ENCODE results near the gene COL7A1. TPM values are rescaled to one million over a fixed set of nuclear protein-coding genes. Genes with fewer than 3 reads are reported as not detected.
"Not testable (repeated sequence)": the region's sequence is repeated elsewhere in the genome, so short reads cannot be mapped to it uniquely, and the experiment has no call there.

Gene COL7A1
- total RNA-seq, 1 experiment from 2014 or later = 0.31 TPM

DNA sequence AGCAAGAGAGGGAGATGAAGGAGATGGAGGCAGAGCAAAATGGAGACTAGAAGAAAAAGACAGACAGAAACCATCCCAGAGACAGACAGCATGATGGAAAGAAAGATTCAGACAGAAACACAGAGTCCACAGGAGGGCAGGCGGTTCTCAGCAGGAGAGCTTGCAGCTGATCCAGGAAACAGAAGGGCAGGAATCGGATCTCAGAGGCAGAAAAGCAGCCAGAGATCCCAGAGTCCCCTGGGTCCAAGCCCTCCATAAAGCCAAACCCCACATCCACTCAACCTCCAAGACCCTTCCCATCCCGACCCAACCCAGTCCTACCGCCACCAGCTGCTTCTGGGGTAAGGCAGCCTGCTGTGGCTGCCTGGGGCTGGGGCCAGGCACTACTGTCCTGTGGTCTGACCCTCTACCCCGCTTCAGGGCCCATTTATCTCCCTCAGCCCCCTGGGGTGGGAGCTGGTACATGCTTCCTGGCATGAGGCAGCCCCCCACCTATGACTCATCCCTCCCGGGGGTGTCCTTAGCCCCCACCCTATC, 31.7 kb downstream of the COL7A1 start, which contains the start of gene UCN2:
Gene UCN2 (minus strand): TSS at position 400 of the 537 bp plus-strand sequence. CDS start 657 bp downstream, outside the sequence.
- no peak for DNase-seq (ENCODE audit: low spot score)

DNA sequence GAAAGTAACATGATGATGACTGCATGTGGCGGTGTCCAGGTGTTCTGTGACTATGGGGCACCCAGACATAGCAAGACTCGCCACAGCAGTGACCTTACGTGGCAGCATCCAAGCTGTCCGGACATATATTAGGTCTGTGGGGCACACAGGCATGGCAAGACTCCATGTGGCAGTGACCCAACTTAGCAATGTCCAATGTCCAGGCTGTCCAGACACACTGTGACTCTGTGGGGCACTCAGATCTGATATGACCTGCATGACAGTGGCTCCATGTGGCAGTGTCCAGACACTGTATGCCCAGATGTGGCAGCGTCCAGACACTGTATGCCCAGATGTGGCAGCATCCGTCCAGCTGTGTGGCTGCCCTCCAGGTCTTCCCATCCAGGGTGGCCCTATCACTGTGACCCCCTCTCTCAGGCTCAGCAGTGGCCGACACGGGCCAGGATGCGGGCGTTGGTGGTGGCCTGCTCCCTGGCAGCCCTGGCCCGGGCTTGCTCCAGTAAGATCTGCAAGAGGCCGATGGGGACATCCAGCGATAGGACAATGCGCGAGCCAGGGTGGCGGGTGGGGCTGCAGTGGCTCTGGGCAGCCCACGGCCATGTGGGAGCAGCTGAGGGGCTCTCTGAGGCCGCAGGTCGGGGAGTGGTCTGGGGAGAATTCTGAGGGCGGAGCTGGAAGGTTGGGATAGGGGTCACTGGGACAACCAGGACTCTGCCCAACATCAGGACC, 32.6 kb downstream of the COL7A1 start:
- DNase-seq (ENCODE audit: low spot score) = no peak

- DNase-seq (ENCODE audit: low spot score) = no peak
These were observed 33.9 kb downstream of the COL7A1 start for GRCh38 chr3:48561045-48561736.

DNA sequence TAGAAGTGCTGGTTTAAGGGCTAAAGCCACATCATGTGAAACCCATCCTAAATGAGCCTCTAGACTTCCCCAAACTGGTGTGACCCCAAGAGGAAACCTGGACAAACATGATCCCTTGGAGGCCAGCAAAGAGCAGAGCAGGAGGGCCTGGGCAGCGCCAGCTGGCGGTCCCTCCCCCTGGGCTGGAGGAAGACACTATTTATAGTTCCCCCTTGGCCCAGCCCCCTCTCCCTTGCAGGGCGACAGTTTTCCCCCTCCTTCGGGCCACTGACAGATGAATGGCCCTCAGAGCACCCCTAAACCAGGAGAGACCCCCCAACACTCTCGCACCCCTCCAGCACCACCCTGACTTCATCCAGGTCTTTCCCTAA, 34.5 kb downstream of the COL7A1 start:
- no peak for DNase-seq (ENCODE audit: low spot score)

GRCh38 chr3:48558493-48559134, 36.5 kb downstream of the COL7A1 start:
- no peak for DNase-seq (ENCODE audit: low spot score)

DNA sequence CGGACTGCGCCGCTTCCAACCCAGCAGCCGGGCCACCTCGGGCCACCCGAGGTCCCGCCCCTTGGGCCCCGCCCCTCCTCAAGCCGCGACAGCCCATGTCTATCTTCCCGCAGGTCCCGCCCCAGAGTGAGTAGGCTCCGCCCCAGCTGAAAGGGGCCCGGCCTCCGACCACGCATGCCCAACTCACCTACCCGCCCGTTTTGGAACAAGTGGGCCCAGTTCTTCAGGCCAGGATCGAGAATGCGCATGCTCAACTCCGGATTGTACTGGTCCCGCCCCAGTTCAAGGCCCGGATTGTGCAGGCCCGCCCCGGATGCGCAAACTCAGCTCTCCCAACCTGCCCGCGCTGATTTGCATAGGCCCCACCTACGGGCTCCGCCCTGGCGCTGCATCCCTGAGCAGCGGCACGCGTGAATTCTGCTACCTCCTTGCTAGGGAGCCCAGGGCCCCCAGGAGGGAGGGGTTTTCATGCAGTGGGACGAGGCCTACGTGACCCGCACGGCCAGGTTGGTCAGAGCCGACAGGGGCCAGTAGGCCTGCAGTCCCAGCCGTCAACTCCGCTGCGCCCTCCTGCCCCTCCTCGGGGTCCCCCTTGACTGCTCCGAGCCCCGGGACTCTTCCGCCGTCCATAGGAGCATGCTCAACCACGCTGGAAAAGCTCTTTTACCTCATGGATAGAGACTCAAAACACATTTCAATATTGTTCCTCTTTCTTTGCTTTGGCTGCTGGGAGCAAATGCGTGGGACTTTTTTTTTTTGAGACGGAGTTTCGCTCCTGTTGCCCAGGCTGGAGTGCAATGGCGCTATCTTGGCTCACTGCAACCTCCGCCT, 38.1 kb downstream of the COL7A1 start, which contains the start of gene PFKFB4:
Gene PFKFB4 (minus strand): TSS at position 8 of the 831 bp plus-strand sequence. CDS start 26 bp downstream, outside the sequence.
- peak; percentile 97 for DNase-seq (ENCODE audit: low spot score)

GRCh38 chr3:48555949-48556795, 39.0 kb downstream of the COL7A1 start:
- no peak for DNase-seq (ENCODE audit: low spot score)

DNA sequence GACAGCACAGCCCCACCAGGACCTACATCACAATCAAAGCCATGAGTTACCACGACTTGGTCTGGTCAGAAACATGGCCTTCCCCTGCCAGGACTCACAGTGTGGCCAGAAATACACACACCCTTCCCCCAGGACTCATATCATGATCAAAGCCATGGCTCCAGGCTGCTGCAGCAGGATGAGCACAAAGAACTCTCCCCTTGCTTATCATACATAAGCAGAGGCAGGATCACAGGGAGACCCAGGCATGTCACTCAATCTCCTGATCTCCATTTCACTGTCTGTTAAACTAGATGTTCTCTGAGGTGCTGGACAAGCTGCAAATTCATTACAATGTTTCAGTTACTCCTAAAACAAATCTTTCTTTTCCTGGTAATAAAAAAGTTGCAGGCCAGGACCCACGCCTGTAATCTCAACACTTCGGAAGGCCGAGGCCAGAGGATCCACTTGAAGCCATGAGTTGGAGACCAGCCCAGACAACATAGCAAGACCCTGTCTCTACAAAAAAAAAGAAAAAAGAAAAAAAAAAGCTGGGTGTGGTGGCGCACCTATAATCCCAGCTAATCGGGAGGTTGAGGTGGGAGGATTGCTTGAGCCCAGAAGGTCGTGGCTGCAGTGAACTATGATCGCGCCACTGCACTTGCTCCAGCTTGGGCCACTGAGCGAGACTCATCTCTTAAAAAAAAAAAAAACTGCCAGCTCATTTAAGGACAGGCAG, 39.7 kb downstream of the COL7A1 start:
- DNase-seq (ENCODE audit: low spot score) = no peak

GRCh38 chr3:48553886-48554845, 41.0 kb downstream of the COL7A1 start:
- no peak for DNase-seq (ENCODE audit: low spot score)

GRCh38 chr3:48553361-48553760, 41.8 kb downstream of the COL7A1 start:
- DNase-seq (ENCODE audit: low spot score) = no peak

DNA sequence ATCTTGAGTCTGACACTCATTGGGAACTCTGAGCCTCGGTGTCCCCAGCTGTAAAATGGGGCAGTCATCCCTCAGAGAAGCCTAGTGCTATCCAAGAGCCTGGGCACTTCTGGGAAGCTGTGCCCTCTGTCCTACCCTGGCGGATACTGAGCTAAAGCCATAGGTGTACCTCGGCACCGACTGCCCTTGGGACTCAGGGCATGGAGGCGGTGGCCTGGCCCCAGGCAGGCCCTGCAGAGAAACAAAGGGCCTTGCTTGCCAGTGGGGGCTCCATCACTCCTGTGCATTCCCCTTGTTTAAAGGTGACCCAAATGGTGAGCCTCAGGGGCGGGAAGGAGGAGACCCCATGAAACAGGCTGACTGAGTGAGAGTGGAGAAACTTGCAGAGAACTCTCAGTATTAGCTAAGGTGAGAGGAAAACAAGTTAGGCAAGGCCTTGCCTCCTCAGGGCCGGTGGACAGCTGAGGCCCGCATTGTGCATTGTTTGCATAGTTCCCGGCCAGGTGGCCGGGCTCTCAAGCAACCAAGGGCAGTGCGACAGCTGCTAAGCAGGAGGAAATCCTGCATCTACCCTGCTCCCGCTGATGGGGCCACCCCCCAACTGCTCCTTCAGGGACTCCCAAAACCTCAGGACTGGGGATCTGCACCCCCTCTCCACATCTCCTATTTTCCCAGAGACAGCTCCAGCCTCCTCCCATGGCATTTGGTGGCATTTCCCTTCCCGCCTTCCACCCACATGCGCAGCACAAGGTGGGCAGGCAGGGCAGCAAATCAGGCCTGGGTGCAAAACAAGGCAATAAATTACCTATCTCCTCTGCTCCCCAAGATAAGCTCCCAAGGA, 42.8 kb downstream of the COL7A1 start:
- no peak for DNase-seq (ENCODE audit: low spot score)

DNA sequence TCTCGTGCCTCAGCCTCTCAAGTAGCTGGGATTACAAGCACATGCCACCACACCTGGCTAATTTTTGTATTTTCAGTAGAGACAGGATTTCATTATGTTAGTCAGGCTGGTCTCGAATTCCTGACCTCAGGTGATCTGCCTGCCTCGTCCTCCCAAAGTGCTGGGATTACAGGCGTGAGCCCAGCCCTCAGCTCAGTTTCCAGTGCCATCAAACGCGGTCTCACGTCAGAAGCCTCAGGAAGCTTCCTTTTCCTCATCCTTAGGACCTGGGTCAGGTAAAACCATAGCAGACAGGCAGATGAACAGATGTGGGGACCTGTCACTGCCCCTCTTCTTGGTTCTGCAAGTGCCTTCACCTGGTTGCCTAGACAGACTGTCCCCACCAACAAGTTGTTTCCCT, 43.5 kb downstream of the COL7A1 start:
- not testable (repeated sequence) for DNase-seq (ENCODE audit: low spot score)

- DNase-seq (ENCODE audit: low spot score) = peak; percentile 86
These were observed 46.1 kb downstream of the COL7A1 start for GRCh38 chr3:48548729-48549705.

GRCh38 chr3:48548126-48548525, 47.0 kb downstream of the COL7A1 start:
- DNase-seq (ENCODE audit: low spot score) = no peak

- no peak for DNase-seq (ENCODE audit: low spot score)
These were observed 48.8 kb downstream of the COL7A1 start for GRCh38 chr3:48546203-48546829.

GRCh38 chr3:48544141-48544540, 51.0 kb downstream of the COL7A1 start:
- no peak for DNase-seq (ENCODE audit: low spot score)
